Measurements from ENCODE around the gene SNX25.
A peak's percentile ranks its signal among the peaks of the same experiment; 100 is the strongest.
"Not testable (repeated sequence)": the region's sequence is repeated elsewhere in the genome, so short reads cannot be mapped to it uniquely, and the experiment has no call there.

The SNX25 gene

DNA sequence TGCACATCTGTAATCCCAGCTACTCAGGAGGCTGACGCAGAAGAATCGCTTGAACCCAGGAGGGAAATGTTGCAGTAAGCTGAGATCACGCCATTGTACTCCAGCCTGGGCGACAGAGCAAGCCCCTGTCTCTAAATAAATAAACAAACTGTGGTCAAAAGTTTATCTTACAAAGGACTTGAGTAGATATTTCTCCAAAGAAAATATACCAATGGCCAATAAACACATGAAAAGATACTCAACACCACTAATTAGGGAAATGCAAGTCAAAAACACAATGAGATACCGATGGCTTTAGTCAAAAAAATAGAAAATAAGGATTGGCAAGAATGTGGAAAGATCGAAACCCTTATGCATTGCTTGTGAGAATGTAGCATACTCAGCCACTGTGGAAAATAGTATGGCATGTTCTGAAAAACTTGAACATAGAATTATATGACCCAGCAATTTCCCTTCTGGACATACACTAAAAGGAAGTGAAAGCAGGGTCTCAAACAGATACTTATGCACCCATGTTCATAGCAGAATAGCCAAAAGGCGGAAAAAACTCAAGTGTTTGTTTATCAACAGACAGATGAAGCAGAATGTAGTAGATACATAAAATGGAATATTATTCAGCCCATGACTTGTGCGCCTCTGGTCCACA, 3.6 kb upstream of the SNX25 start:
- no peak overlapping the region for H3K4me3 ChIP-seq (ENCODE audit: low read length)
- H3K36me3 ChIP-seq (ENCODE audit: control insufficient read depth, insufficient read depth, low read length, severe bottlenecking) = no peaks in the 10 kb centered on the region
- peaks cover 31% of the 10 kb centered on the region for H3K4me1 ChIP-seq (ENCODE audit: control insufficient read depth, insufficient read depth, low read length)
- H3K27me3 ChIP-seq (replicated peaks; ENCODE audit: control insufficient read depth, insufficient read depth, low read length) = no peaks in the 10 kb centered on the region
- H3K9me3 ChIP-seq (ENCODE audit: control insufficient read depth, low read length) = no peaks in the 10 kb centered on the region
- no peak for DNase-seq (ENCODE audit: low read depth)
- H3K9ac ChIP-seq (ENCODE audit: low read length) = no peak overlapping the region

DNA sequence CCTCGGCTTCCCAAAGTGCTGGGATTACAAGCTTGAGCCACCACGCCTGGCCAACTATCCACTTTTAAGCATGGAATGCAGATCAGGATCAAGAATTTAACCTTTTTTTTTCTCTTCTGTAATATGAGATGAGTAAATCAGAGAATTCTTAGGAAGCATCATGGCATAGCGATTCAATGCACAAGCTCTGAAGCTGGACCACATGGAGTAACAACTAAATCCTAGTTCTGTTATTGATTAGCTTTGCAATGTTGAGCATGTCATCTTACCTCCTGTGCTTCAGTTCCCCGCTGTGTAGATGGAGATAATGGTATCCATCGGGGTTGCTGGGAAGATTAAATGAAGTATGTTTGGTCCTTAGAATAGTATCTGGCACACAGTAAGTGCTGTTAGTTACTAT, 1.9 kb upstream of the SNX25 start:
- H3K9ac ChIP-seq (ENCODE audit: low read length) = no peak overlapping the region
- DNase-seq (ENCODE audit: low read depth) = no peak

DNA sequence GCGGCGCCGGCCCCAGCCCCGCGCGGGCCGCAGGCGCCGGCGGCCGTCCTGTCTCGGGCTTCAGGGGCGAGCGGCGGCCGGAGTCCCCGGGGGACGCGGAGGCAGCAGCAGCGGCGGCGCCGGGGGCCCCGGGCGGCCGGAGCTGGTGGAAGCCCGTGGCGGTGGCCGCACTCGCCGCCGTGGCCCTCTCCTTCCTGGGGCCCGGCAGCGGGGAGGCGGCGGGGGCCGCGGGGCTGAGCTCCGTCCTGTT, 379 bp downstream of the SNX25 start:
- not testable (repeated sequence) for H3K36me3 ChIP-seq (ENCODE audit: control insufficient read depth, insufficient read depth, low read length, severe bottlenecking); H3K27me3 ChIP-seq (replicated peaks; ENCODE audit: control insufficient read depth, insufficient read depth, low read length); DNase-seq (ENCODE audit: low read depth); H3K9me3 ChIP-seq (ENCODE audit: control insufficient read depth, low read length)
- peak overlapping the region; percentile 90 for H3K4me3 ChIP-seq (ENCODE audit: low read length)
- H3K4me1 ChIP-seq (ENCODE audit: control insufficient read depth, insufficient read depth, low read length) = peaks cover 19% of the 10 kb centered on the region
- H3K9ac ChIP-seq (ENCODE audit: low read length) = peak overlapping the region; percentile 87

More for the DNA sequence above, 1.9 kb upstream of the SNX25 start:
- H3K4me1 ChIP-seq (ENCODE audit: control insufficient read depth, insufficient read depth, low read length) = peaks cover 33% of the 10 kb centered on the region
- no peaks in the 10 kb centered on the region for H3K36me3 ChIP-seq (ENCODE audit: control insufficient read depth, insufficient read depth, low read length, severe bottlenecking)
- H3K27me3 ChIP-seq (replicated peaks; ENCODE audit: control insufficient read depth, insufficient read depth, low read length) = no peaks in the 10 kb centered on the region
- no peak overlapping the region for H3K4me3 ChIP-seq (ENCODE audit: low read length)
- no peaks in the 10 kb centered on the region for H3K9me3 ChIP-seq (ENCODE audit: control insufficient read depth, low read length)

DNA sequence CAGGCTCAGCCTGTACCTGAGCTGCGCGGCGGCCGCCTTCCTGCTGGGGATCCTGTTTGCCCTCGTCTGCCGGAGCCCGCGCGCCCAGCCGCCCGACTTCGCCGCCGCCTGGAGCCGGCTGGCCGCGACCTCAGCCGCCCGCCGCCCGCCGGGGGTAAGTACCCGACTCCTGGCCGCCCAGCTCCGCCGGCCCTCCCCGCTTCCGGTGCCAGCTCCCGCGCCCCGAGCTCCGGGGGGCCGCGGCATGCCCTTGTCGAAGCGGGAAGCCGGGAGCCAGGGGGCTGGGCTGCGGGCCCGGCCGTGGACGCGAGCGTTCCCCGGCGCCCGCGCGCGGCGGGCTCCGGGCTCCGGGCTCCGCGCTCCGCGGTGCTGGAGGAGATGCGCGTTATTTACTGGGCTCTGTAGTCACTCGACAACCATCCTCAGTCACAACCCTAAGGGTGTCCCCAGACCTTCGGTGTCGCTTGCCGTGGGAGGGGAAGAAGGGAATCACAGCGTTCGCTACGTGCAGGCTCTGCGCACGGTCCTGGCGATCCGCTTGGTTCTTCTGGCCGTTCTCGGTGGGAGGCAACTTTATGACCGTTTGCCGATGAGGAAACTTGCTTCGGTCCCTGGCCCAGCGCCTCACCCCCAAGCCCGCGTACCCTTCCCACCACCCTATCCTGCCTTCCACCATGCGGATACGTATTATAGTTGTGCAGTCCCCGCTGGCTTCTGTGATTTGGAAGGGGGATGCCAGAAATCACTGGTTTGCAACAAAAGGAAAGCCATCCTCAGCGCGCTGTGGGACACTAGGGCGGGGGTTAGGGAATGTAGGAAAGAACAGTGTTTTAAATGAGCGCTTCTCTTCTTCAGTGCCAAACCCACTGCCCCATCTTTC, 944 bp downstream of the SNX25 start:
- peak overlapping the region; percentile 90 for H3K4me3 ChIP-seq (ENCODE audit: low read length)
- H3K27me3 ChIP-seq (replicated peaks; ENCODE audit: control insufficient read depth, insufficient read depth, low read length) = no peaks in the 10 kb centered on the region
- DNase-seq (ENCODE audit: low read depth) = peak; percentile 76
- no peaks in the 10 kb centered on the region for H3K36me3 ChIP-seq (ENCODE audit: control insufficient read depth, insufficient read depth, low read length, severe bottlenecking)
- peak overlapping the region; percentile 87 for H3K9ac ChIP-seq (ENCODE audit: low read length)
- no peaks in the 10 kb centered on the region for H3K9me3 ChIP-seq (ENCODE audit: control insufficient read depth, low read length)
- H3K4me1 ChIP-seq (ENCODE audit: control insufficient read depth, insufficient read depth, low read length) = peaks cover 18% of the 10 kb centered on the region

DNA sequence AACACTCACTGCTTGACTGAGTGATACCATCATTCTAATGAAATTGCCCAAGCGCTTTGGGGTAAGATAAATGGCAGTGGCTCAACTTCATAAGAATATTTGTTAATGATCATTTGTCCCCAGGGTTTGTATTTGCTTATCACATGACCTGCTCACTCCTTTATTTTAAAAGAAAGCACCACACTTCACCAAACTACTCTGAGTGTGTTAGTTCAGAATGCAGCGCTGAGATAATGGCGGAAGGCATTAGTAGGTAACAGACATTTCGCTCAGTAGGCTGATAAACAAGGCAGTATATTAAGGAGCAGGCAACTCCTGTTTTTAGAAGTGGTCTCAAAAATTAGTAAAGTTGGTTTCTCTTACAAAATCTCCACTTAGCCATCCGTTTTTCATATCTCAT, 1.6 kb downstream of the SNX25 start:
- Histone ChIP-seq H3K9ac (ENCODE audit: low read length) (peak overlapping the region; percentile 87), H3K36me3 (ENCODE audit: control insufficient read depth, insufficient read depth, low read length, severe bottlenecking) (no peaks in the 10 kb centered on the region), H3K27me3 (replicated peaks; ENCODE audit: control insufficient read depth, insufficient read depth, low read length) (no peaks in the 10 kb centered on the region), H3K4me1 (ENCODE audit: control insufficient read depth, insufficient read depth, low read length) (peaks cover 23% of the 10 kb centered on the region), H3K4me3 (ENCODE audit: low read length) (peak overlapping the region; percentile 90), H3K9me3 (ENCODE audit: control insufficient read depth, low read length) (no peaks in the 10 kb centered on the region)
- no peak for DNase-seq (ENCODE audit: low read depth)

DNA sequence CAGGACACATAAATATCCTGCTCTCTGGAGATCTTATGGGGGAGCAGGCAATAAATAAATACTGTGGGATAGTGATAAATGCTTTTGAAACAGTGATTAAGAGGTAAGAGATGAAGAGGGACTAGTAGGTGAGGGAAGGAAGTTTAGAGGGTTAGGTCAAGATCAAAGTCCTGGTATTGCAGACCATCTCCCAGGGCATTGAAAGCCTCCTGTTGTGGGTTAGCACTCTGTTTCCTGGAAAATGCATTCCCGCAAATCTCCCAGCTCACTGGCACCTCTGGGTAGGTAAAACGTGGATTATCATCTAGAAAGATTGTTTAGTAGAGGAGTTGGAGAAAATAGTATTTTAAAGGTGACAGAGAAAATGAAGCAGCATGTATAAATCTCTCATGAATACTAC, 2.2 kb downstream of the SNX25 start:
- no peak for DNase-seq (ENCODE audit: low read depth)
- Histone ChIP-seq H3K9ac (ENCODE audit: low read length) (no peak overlapping the region), H3K4me3 (ENCODE audit: low read length) (peak overlapping the region; percentile 90)

DNA sequence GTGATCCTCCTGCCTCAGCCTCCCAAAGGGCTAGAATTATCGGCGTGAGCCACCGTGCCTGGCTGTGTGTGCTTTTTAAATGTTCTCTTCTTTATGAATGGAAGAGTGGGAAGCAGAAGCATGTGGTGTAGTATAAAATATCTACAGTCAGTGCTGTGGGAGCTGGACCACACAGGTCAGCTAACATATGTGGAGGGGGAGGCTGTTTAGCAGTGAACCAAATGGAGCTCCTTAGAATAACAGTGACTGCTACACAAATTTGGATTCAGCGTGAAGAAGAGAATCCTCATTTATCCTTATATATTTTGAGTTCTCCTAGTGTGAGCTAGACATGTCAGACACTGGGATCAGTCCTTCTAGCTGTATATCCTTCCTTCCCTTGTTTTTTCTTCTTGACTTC, 3.2 kb downstream of the SNX25 start:
- no peak overlapping the region for H3K9ac ChIP-seq (ENCODE audit: low read length)
- no peaks in the 10 kb centered on the region for H3K9me3 ChIP-seq (ENCODE audit: control insufficient read depth, low read length)
- no peaks in the 10 kb centered on the region for H3K27me3 ChIP-seq (replicated peaks; ENCODE audit: control insufficient read depth, insufficient read depth, low read length)
- no peak overlapping the region for H3K4me3 ChIP-seq (ENCODE audit: low read length)
- H3K4me1 ChIP-seq (ENCODE audit: control insufficient read depth, insufficient read depth, low read length) = peaks cover 31% of the 10 kb centered on the region
- DNase-seq (ENCODE audit: low read depth) = no peak
- H3K36me3 ChIP-seq (ENCODE audit: control insufficient read depth, insufficient read depth, low read length, severe bottlenecking) = no peaks in the 10 kb centered on the region

More for the DNA sequence above, 2.2 kb downstream of the SNX25 start:
- Histone ChIP-seq H3K27me3 (replicated peaks; ENCODE audit: control insufficient read depth, insufficient read depth, low read length) (no peaks in the 10 kb centered on the region), H3K4me1 (ENCODE audit: control insufficient read depth, insufficient read depth, low read length) (peaks cover 23% of the 10 kb centered on the region), H3K9me3 (ENCODE audit: control insufficient read depth, low read length) (no peaks in the 10 kb centered on the region), H3K36me3 (ENCODE audit: control insufficient read depth, insufficient read depth, low read length, severe bottlenecking) (no peaks in the 10 kb centered on the region)

DNA sequence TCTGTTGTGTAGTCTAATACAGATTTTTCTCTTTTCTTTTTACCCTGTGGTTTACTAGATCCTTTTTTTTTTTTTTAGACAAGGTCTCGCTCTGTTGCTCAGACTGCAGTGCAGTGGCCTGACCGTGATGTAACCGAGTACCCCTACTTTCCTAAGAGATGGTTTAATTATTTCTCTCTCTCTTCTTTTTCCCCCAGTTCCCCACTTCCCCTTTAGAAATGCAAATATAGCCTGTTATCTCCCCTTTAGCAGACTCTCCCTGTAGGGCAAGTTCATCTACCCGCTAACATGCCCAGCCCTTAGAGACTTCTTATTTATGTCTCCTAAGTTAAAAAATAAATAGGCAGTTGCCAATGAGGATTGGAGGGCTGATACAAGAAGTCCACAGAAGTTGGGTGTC, 4.5 kb downstream of the SNX25 start:
- Histone ChIP-seq H3K4me3 (ENCODE audit: low read length) (no peak overlapping the region), H3K9ac (ENCODE audit: low read length) (no peak overlapping the region), H3K27me3 (replicated peaks; ENCODE audit: control insufficient read depth, insufficient read depth, low read length) (no peaks in the 10 kb centered on the region), H3K36me3 (ENCODE audit: control insufficient read depth, insufficient read depth, low read length, severe bottlenecking) (no peaks in the 10 kb centered on the region), H3K4me1 (ENCODE audit: control insufficient read depth, insufficient read depth, low read length) (peaks cover 31% of the 10 kb centered on the region), H3K9me3 (ENCODE audit: control insufficient read depth, low read length) (no peaks in the 10 kb centered on the region)
- no peak for DNase-seq (ENCODE audit: low read depth)

DNA sequence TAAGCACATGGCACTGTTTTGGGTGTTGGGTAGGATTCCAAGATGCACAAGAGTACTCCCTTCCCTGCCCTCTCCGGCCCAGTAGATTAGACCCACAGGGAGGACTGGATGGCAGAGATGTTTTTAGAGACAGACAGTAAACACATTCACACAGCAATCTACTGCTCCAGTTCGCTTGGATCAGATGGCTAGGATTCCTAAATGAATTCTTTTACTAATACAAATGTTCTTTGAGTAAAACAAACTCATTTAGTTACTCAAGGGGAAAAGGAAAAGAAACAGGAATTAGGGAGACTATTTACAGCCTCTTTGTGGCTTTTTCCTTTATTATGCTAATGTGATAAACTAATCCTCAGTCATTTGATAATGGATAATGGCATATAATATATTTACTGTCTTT, 5.9 kb downstream of the SNX25 start:
- H3K9me3 ChIP-seq (ENCODE audit: control insufficient read depth, low read length) = no peaks in the 10 kb centered on the region
- no peaks in the 10 kb centered on the region for H3K36me3 ChIP-seq (ENCODE audit: control insufficient read depth, insufficient read depth, low read length, severe bottlenecking)
- H3K4me1 ChIP-seq (ENCODE audit: control insufficient read depth, insufficient read depth, low read length) = peaks cover 39% of the 10 kb centered on the region
- no peaks in the 10 kb centered on the region for H3K27me3 ChIP-seq (replicated peaks; ENCODE audit: control insufficient read depth, insufficient read depth, low read length)
- H3K9ac ChIP-seq (ENCODE audit: low read length) = no peak overlapping the region
- peak; percentile 51 for DNase-seq (ENCODE audit: low read depth)
- H3K4me3 ChIP-seq (ENCODE audit: low read length) = no peak overlapping the region

DNA sequence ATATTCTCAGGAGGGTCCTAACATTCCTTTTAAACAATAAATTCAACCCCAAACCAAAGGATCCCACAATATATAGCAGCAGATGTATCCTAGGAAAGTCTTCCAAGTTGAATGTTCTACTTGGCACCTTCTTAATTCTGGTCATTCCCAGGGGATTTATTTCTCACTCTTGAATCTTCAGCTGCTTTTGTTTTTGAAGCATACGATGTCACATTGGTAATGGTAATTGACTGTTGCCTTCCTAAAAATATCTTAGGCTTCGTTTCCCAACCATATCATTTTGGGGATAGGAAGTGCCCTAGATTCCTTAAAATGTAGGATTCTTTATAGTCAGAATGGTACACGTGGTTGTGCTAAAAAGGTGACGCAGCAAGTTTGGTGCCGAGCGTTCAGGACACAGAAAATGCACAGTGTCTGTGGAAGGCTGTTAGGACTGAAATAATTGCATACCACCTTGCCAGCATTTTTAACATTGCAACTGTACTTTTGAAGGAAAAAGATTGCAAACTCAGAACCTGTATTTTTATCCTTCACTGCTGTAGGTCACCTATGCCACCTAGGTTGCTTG, 8.1 kb downstream of the SNX25 start:
- Histone ChIP-seq H3K9me3 (ENCODE audit: control insufficient read depth, low read length) (no peaks in the 10 kb centered on the region), H3K27me3 (replicated peaks; ENCODE audit: control insufficient read depth, insufficient read depth, low read length) (no peaks in the 10 kb centered on the region), H3K36me3 (ENCODE audit: control insufficient read depth, insufficient read depth, low read length, severe bottlenecking) (no peaks in the 10 kb centered on the region), H3K9ac (ENCODE audit: low read length) (peak overlapping the region; percentile 29), H3K4me1 (ENCODE audit: control insufficient read depth, insufficient read depth, low read length) (peaks cover 44% of the 10 kb centered on the region), H3K4me3 (ENCODE audit: low read length) (peak overlapping the region; percentile 59)
- DNase-seq (ENCODE audit: low read depth) = no peak

DNA sequence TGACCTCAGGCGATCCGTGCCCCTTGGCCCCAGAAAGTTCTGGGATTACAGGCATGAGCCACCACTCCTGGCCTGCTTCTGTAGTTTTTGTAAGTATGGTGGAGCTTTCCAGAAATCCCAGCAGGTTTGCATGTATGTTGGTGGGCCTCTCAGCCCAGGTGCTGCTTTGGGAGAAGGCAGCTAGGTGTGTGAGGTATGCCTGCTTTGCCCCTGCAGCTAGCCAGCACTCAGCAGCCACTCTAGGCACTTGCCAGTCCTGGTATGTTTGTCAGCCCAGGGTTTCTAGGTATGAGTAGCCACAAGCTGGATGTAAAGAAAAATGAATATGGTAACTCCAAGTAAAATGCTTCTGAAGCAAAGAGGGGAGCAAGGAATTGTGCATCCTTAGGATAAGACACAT, 8.9 kb downstream of the SNX25 start:
- DNase-seq (ENCODE audit: low read depth) = no peak
- Histone ChIP-seq H3K36me3 (ENCODE audit: control insufficient read depth, insufficient read depth, low read length, severe bottlenecking) (no peaks in the 10 kb centered on the region), H3K4me1 (ENCODE audit: control insufficient read depth, insufficient read depth, low read length) (peaks cover 52% of the 10 kb centered on the region), H3K27me3 (replicated peaks; ENCODE audit: control insufficient read depth, insufficient read depth, low read length) (no peaks in the 10 kb centered on the region), H3K4me3 (ENCODE audit: low read length) (no peak overlapping the region), H3K9me3 (ENCODE audit: control insufficient read depth, low read length) (no peaks in the 10 kb centered on the region), H3K9ac (ENCODE audit: low read length) (no peak overlapping the region)
